ENCODE results near the gene CIDEA. TPM values are rescaled to one million over a fixed set of nuclear protein-coding genes. Genes with fewer than 3 reads are reported as not detected.
A peak's percentile ranks its signal among the peaks of the same experiment; 100 is the strongest.
"Not testable (repeated sequence)": the region's sequence is repeated elsewhere in the genome, so short reads cannot be mapped to it uniquely, and the experiment has no call there.

CIDEA gene, protein sequence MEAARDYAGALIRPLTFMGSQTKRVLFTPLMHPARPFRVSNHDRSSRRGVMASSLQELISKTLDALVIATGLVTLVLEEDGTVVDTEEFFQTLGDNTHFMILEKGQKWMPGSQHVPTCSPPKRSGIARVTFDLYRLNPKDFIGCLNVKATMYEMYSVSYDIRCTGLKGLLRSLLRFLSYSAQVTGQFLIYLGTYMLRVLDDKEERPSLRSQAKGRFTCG
- total RNA-seq (2014; rRNA removed; shearing (Covaris generic)), result not detected in 2 replicates
- polyA plus RNA-seq (2016; fragmentation: Nextera tagmentation; extraction: Ambion mirVana), result not detected in 2 replicates

DNA sequence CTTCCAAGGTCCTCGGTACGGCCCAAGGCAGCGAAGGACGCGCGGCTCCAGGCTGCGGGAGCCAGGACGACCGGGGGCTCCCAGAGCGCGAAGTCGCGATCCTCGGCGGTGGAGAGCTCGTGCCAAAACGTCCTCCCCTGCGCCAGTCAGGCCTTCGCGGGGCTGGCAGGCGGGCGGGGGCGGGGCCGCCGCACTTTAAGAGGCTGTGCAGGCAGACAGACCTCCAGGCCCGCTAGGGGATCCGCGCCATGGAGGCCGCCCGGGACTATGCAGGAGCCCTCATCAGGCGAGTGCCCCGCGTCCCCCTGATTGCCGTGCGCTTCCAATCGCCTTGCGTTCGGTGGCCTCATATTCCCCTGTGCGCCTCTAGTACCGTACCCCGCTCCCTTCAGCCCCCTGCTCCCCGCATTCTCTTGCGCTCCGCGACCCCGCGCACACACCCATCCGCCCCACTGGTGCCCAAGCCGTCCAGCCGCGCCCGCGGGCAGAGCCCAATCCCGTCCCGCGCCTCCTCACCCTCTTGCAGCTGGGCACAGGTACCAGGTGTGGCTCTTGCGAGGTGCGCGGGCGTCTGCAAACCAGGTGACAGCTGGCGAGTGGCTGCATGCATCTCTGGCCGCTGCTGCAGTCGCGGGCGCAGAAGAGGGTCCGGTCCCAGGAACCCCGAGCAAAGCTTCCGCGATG lies at the start of gene CIDEA:
Gene CIDEA (plus strand): TSS at position 226 of the 684 bp plus-strand sequence. CDS start 23 bp downstream, at position 249.
- WGBS, 2 experiments (ENCODE audit: low coverage in 1 of 2, low lambda C conversion rate in 2 of 2, missing lambda C conversion rate in 2 of 2), result 4 to 6% methylated on average over 49 to 55 of the region's 69 CpGs
- TF ChIP-seq EZH2phosphoT487 (IDR thresholded peaks at IDR 0.05; ENCODE audit: insufficient read depth, low read depth) (no peak), EZH2 (IDR thresholded peaks at IDR 0.05; ENCODE audit: insufficient read depth, poor library complexity, severe bottlenecking) (no peak)
- no peaks in the 10 kb centered on the region for H4K20me1 ChIP-seq (ENCODE audit: insufficient read depth)
- H3K36me3 ChIP-seq (ENCODE audit: low read depth), result no peaks in the 10 kb centered on the region
- H3K9me3 ChIP-seq (ENCODE audit: low read depth), result no peaks in the 10 kb centered on the region
- H3K9me2 ChIP-seq (ENCODE audit: insufficient read depth), result no peaks in the 10 kb centered on the region
- no peak within 1 kb of the TSS for H3K27ac ChIP-seq
- no peaks in the 10 kb centered on the region for H3K79me2 ChIP-seq (ENCODE audit: insufficient read depth)
- H3K4me2 ChIP-seq (ENCODE audit: unreplicated experiment), result peak within 1 kb of the TSS; percentile 62
- H2AFZ ChIP-seq, result no peak within 1 kb of the TSS
- H3K27me3 ChIP-seq (replicated peaks; ENCODE audit: insufficient read depth), result peaks cover 21% of the 10 kb centered on the region
- peaks cover 12% of the 10 kb centered on the region; the same call in 1 of the 2 replicates for H3K4me1 ChIP-seq (ENCODE audit: insufficient read depth)
- DNase-seq, result peak; percentile 49
- H3F3A ChIP-seq (ENCODE audit: insufficient read depth), result peaks cover 7% of the 10 kb centered on the region
- H3K9ac ChIP-seq, result no peak within 1 kb of the TSS
- in situ Hi-C loops (cut with MboI), result no loop called here
- peak within 1 kb of the TSS; percentile 43; the same call in 1 of the 2 replicates for H3K4me3 ChIP-seq

DNA sequence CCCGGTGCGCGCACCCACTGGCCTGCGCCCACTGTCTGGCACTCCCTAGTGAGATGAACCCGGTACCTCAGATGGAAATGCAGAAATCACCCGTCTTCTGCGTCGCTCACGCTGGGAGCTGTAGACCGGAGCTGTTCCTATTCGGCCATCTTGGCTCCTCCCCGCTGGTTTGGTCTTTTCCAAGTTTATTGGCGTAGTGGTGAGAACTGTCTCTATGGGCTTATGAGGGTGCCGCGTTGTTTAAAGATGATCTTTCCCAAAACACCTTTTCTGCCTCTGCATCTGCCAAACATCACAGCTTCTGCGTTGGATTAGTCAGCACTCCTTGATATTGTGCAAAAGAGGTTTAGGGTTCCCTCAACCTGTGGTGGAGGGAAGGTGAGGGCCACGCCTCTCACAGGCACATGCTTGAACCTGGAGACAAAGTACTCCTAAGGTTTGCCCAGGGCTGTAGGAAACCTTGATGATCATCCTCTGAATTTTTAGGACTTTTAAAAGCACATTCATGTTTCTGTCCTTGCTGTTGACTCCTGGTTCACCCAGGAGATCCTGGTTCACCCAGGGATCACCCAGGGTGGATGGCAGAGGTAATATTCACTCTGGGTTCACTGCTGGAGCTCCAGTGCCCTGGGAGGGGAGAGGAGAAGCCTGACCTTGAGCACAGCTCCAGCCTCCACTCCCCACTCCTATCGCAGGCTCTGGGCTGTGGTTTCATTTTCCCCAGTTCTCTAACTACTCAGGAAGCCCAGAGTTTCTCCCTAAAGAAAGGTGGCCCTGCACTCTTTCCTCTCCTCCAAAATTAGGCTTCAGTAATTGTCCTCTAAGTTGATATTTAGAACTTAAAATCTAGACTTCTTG lies 45.6 kb upstream of the CIDEA start:
- H3K4me1 ChIP-seq (ENCODE audit: insufficient read depth); H3K36me3 ChIP-seq (ENCODE audit: low read depth); H3K9me2 ChIP-seq (ENCODE audit: insufficient read depth); H3K79me2 ChIP-seq (ENCODE audit: insufficient read depth); H3F3A ChIP-seq (ENCODE audit: insufficient read depth); H3K27me3 ChIP-seq (replicated peaks; ENCODE audit: insufficient read depth); H3K4me2 ChIP-seq (ENCODE audit: unreplicated experiment); DNase-seq; H3K27ac ChIP-seq; H2AFZ ChIP-seq; H3K9ac ChIP-seq; H3K9me3 ChIP-seq (ENCODE audit: low read depth); H4K20me1 ChIP-seq (ENCODE audit: insufficient read depth); in situ Hi-C loops (cut with MboI); H3K4me3 ChIP-seq: not testable (repeated sequence)
- WGBS, 2 experiments (ENCODE audit: low coverage in 1 of 2, low lambda C conversion rate in 2 of 2, missing lambda C conversion rate in 2 of 2), result 65 to 76% methylated on average over 12 to 13 of the region's 18 CpGs

DNA sequence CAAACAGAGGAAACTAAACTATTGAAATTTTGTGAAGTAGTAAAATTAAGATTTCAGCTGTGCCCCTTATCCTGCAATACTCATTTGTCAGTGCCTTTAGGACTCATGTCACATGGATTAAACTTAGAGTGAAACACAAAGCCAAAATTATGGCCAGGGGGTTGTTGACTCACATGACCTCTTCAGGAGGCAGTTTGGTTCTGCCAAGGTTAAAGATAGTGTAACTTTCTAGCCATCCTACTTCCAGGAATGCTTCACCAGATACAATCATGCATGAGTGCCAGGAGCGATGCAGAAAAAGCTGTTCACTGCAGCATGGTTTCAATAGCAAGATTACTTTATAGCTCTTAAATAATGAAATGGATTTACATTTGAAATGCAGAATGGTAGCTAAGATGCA lies 41.9 kb upstream of the CIDEA start:
- H3K4me3 ChIP-seq; H3K4me2 ChIP-seq (ENCODE audit: unreplicated experiment); H3K27me3 ChIP-seq (replicated peaks; ENCODE audit: insufficient read depth); H2AFZ ChIP-seq; H3K4me1 ChIP-seq (ENCODE audit: insufficient read depth); H3K36me3 ChIP-seq (ENCODE audit: low read depth); H3K9ac ChIP-seq; H3K9me2 ChIP-seq (ENCODE audit: insufficient read depth); H3K9me3 ChIP-seq (ENCODE audit: low read depth); DNase-seq; H4K20me1 ChIP-seq (ENCODE audit: insufficient read depth); in situ Hi-C loops (cut with MboI); H3K27ac ChIP-seq; H3F3A ChIP-seq (ENCODE audit: insufficient read depth); H3K79me2 ChIP-seq (ENCODE audit: insufficient read depth): not testable (repeated sequence)
- WGBS, 2 experiments (ENCODE audit: low coverage in 1 of 2, low lambda C conversion rate in 2 of 2, missing lambda C conversion rate in 2 of 2), result no CpG with 5 or more reads among the region's 1 CpG

DNA sequence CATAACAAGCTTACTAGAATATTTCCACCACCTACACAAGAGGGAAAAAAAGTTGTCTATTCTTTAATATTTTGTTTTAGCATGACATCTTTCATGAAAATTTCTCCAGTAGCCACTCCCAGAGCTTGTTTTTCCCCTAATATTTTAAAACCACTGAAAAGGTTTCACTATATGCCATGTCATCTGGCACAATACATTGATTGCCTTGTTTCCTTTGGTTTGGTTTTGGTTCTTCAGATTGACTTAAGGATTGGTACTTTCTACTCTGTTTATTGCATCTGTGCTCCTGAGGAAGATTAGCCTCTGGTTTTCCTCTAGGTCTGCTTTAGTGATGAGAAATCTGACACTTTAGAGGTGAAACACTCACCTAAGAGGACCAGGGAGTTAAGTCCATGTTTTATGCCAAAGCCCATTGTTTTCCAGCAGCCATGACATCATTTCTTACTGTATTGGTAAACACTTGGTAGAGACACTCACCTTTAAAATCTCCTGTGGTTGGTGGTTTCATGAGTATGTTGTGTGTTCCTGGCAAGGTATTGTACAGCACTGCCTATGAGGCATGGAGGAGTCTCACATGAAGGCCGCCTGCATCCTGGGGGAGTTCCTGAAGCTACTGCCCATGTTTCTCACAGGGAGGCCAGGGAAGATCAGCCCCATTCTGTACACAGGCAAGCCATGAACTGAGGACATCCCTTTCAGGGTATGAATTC lies 39.7 kb upstream of the CIDEA start:
- H3K9me2 ChIP-seq (ENCODE audit: insufficient read depth); H3K27me3 ChIP-seq (replicated peaks; ENCODE audit: insufficient read depth); H3F3A ChIP-seq (ENCODE audit: insufficient read depth); H3K27ac ChIP-seq; H3K4me2 ChIP-seq (ENCODE audit: unreplicated experiment); H3K36me3 ChIP-seq (ENCODE audit: low read depth); H4K20me1 ChIP-seq (ENCODE audit: insufficient read depth); H3K79me2 ChIP-seq (ENCODE audit: insufficient read depth); H3K9me3 ChIP-seq (ENCODE audit: low read depth); H2AFZ ChIP-seq; DNase-seq; H3K4me1 ChIP-seq (ENCODE audit: insufficient read depth); H3K9ac ChIP-seq; H3K4me3 ChIP-seq; in situ Hi-C loops (cut with MboI): not testable (repeated sequence)
- 37 to 47% methylated on average over 1 of the region's 1 CpG for WGBS, 2 experiments (ENCODE audit: low coverage in 1 of 2, low lambda C conversion rate in 2 of 2, missing lambda C conversion rate in 2 of 2)

DNA sequence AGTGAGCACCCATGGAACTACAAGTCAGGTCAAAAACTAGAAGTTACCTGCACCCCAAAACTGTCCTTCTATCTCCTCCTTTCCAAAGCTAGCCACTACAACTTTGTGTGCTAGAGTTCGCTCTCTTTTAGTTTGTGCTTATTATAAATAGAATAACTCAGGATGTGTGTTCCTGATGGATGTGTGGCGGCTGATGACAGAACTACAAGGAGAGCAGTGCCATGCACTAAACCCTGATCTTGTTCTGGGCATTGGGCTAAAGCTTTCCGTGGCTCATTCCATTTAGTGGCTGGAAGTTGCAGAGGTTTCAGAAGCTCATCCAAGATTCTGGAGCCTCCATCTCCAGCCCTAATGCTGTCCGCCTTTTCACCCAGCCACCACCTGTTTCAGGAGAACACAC lies 37.7 kb upstream of the CIDEA start:
- H3K36me3 ChIP-seq (ENCODE audit: low read depth); H3K27me3 ChIP-seq (replicated peaks; ENCODE audit: insufficient read depth); H3K9me2 ChIP-seq (ENCODE audit: insufficient read depth); H3K27ac ChIP-seq; H3K9ac ChIP-seq; H3K4me1 ChIP-seq (ENCODE audit: insufficient read depth); H2AFZ ChIP-seq; in situ Hi-C loops (cut with MboI); H3K79me2 ChIP-seq (ENCODE audit: insufficient read depth); DNase-seq; H3K4me2 ChIP-seq (ENCODE audit: unreplicated experiment); H3K9me3 ChIP-seq (ENCODE audit: low read depth); H4K20me1 ChIP-seq (ENCODE audit: insufficient read depth); H3K4me3 ChIP-seq; H3F3A ChIP-seq (ENCODE audit: insufficient read depth): not testable (repeated sequence)
- WGBS, 2 experiments (ENCODE audit: low coverage in 1 of 2, low lambda C conversion rate in 2 of 2, missing lambda C conversion rate in 2 of 2), result 45 to 57% methylated on average over 2 of the region's 4 CpGs

DNA sequence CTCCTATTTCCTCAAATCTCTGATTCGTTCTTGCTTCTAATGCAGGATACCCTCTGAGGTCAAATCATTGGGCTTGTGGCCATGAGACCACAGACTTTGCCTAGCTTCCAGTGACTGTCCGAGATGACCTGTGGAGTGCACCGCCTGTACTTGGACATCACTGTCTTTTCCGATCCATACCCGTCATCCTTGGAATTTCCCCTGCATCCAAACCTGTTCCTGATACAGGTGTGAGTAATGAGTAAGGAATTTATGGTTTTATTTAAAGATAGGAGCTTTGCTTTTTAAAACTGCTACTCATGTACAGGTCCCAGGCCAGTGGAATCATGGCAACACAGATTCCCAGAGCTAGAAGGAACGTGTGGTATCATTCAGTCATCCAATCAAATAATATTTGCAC lies 35.6 kb upstream of the CIDEA start:
- H3K27ac ChIP-seq; H3F3A ChIP-seq (ENCODE audit: insufficient read depth); H3K4me2 ChIP-seq (ENCODE audit: unreplicated experiment); H3K9ac ChIP-seq; H3K79me2 ChIP-seq (ENCODE audit: insufficient read depth); DNase-seq; H3K9me2 ChIP-seq (ENCODE audit: insufficient read depth); H3K36me3 ChIP-seq (ENCODE audit: low read depth); H3K9me3 ChIP-seq (ENCODE audit: low read depth); in situ Hi-C loops (cut with MboI); H2AFZ ChIP-seq; H3K4me1 ChIP-seq (ENCODE audit: insufficient read depth); H3K27me3 ChIP-seq (replicated peaks; ENCODE audit: insufficient read depth); H4K20me1 ChIP-seq (ENCODE audit: insufficient read depth); H3K4me3 ChIP-seq: not testable (repeated sequence)
- 46 to 60% methylated on average over 6 of the region's 6 CpGs for WGBS, 2 experiments (ENCODE audit: low coverage in 1 of 2, low lambda C conversion rate in 2 of 2, missing lambda C conversion rate in 2 of 2)

Data from GM23248 (cell line).